CD14-positive monocyte (primary cell): ENCODE measurements around the gene PEAK1. TPM values are rescaled to one million over a fixed set of nuclear protein-coding genes. Genes with fewer than 3 reads are reported as not detected.
A peak's percentile ranks its signal among the peaks of the same experiment; 100 is the strongest.

Experiments used
- DNase-seq, 3 donors: peaks; one replicate each; pipeline ENCODE4 v3.0.0-alpha.2; 2011 to 2022
- H2AFZ ChIP-seq: 2 replicates; pipeline ENCODE4 v1.6.0; 2012; ENCODE audit warnings: mild to moderate bottlenecking, low read depth, low read length, inconsistent platforms; ENCODE audit not compliant: insufficient read depth, poor library complexity, severe bottlenecking
- H3K27ac ChIP-seq, 2 donors: 1 replicate in 1 of 2; 2 replicates in 1 of 2; pipeline ENCODE4 v1.5.1; 2012 to 2013; ENCODE audit warnings: low read length in 2 of 2, control low read depth in 1 of 2, inconsistent platforms in 1 of 2, low read depth in 1 of 2, mild to moderate bottlenecking in 1 of 2
- H3K27me3 ChIP-seq, 2 donors: one replicate each; pipeline versions ENCODE4 v1.6.0 to v1.6.1; 2011 to 2013; ENCODE audit warnings: low read length in 2 of 2; ENCODE audit not compliant: control insufficient read depth in 2 of 2, insufficient read depth in 2 of 2
- H3K36me3 ChIP-seq, 2 donors: replicated peaks in 1 of 2; 1 replicate in 1 of 2; 2 replicates in 1 of 2; pipeline versions ENCODE4 v1.5.1 to v1.6.1; 2012 to 2013; ENCODE audit warnings: low read length in 2 of 2, control low read depth in 1 of 2, inconsistent platforms in 1 of 2, mild to moderate bottlenecking in 1 of 2; ENCODE audit not compliant: insufficient read depth in 2 of 2, control insufficient read depth in 1 of 2
- H3K4me1 ChIP-seq, 2 donors: 1 replicate in 1 of 2; 2 replicates in 1 of 2; pipeline versions ENCODE4 v1.5.1 to v1.6.1; 2012 to 2013; ENCODE audit warnings: low read length in 2 of 2, control low read depth in 1 of 2, inconsistent platforms in 1 of 2, mild to moderate bottlenecking in 1 of 2, moderate library complexity in 1 of 2; ENCODE audit not compliant: insufficient read depth in 2 of 2, control insufficient read depth in 1 of 2
- H3K4me2 ChIP-seq: replicated peaks from 2 replicates; pipeline ENCODE3; 2012; ENCODE audit warnings: low read length, moderate library complexity, mild to moderate bottlenecking; ENCODE audit not compliant: poor library complexity, severe bottlenecking; ENCODE audit errors: extremely low read depth
- H3K4me3 ChIP-seq, 3 experiments: fragments of 200-600 bp in 1 of 3; sonication (generic) in 1 of 3; replicated peaks in 1 of 3; 1 replicate in 2 of 3; 2 replicates in 1 of 3; pipeline ENCODE4 v1.5.1; 2011 to 2013; ENCODE audit warnings: low read length in 3 of 3, mild to moderate bottlenecking in 3 of 3, control low read depth in 2 of 3, low read depth in 2 of 3, inconsistent platforms in 1 of 3, moderate library complexity in 1 of 3
- H3K79me2 ChIP-seq: 2 replicates; pipeline ENCODE4 v1.6.0; 2012; ENCODE audit warnings: mild to moderate bottlenecking, control low read depth, inconsistent platforms, low read length, moderate library complexity; ENCODE audit not compliant: insufficient read depth
- H3K9ac ChIP-seq: 2 replicates; pipeline ENCODE4 v1.6.0; 2017; ENCODE audit warnings: low read length, mild to moderate bottlenecking; ENCODE audit not compliant: insufficient read depth, poor library complexity, severe bottlenecking
- H3K9me3 ChIP-seq, 2 donors: replicated peaks in 1 of 2; 1 replicate in 1 of 2; 2 replicates in 1 of 2; pipeline versions ENCODE4 v1.5.1 to v1.6.1; 2012 to 2013; ENCODE audit warnings: low read length in 2 of 2, control low read depth in 1 of 2; ENCODE audit not compliant: control insufficient read depth in 1 of 2, insufficient read depth in 1 of 2
- H4K20me1 ChIP-seq: 2 replicates; pipeline ENCODE4 v1.6.0; 2012; ENCODE audit warnings: mild to moderate bottlenecking, low read length, control low read depth, moderate library complexity; ENCODE audit not compliant: insufficient read depth
- H3K27ac Mint-ChIP-seq, 7 donors: one replicate each; pipeline ENCODE4 v1.8.0; 2020; ENCODE audit warnings: mild to moderate bottlenecking in 7 of 7, mixed read lengths in 7 of 7, moderate library complexity in 6 of 7, inconsistent platforms in 2 of 7
- H3K27me3 Mint-ChIP-seq, 3 donors: one replicate each; pipeline ENCODE4 v1.8.0; 2021 to 2022; ENCODE audit warnings: low read depth in 3 of 3, mild to moderate bottlenecking in 3 of 3, mixed read lengths in 3 of 3, moderate library complexity in 3 of 3, inconsistent platforms in 1 of 3
- H3K36me3 Mint-ChIP-seq, 2 donors: one replicate each; pipeline ENCODE4 v1.8.0; 2020; ENCODE audit warnings: mixed read lengths in 2 of 2, inconsistent platforms in 1 of 2, mild to moderate bottlenecking in 1 of 2
- H3K4me1 Mint-ChIP-seq: one replicate; pipeline ENCODE4 v1.8.0; 2020; ENCODE audit warnings: mild to moderate bottlenecking, mixed read lengths
- H3K4me3 Mint-ChIP-seq, 2 donors: one replicate each; pipeline ENCODE4 v1.8.0; 2020; ENCODE audit warnings: mild to moderate bottlenecking in 2 of 2, mixed read lengths in 2 of 2, moderate library complexity in 1 of 2
- H3K9me3 Mint-ChIP-seq, 7 donors: one replicate each; pipeline ENCODE4 v1.8.0; 2020 to 2022; ENCODE audit warnings: mixed read lengths in 7 of 7, mild to moderate bottlenecking in 6 of 7, moderate library complexity in 6 of 7, inconsistent platforms in 2 of 7
- CTCF ChIP-seq: fragments of 200-600 bp; IDR thresholded peaks from one replicate; pipeline ENCODE4 v1.8.0; 2022; ENCODE audit warnings: antibody characterized with exemption, mild to moderate bottlenecking
- WGBS: methylation state at CpG from one replicate; pipeline ENCODE4 v1.1.5; 2013; ENCODE audit warnings: missing lambda C conversion rate; ENCODE audit not compliant: insufficient coverage; 5-methylcytosine and 5-hydroxymethylcytosine counted together
- intact Hi-C, 2 donors: fragments of 100-400 bp; cut with micrococcal nuclease; formaldehyde crosslinking; loops; one replicate each; pipeline versions ENCODE4 v1.15.0 to v1.15.1; 2023
- polyA plus RNA-seq, 3 donors: library from polyadenylated mRNA; depleted of rRNA in 1 of 3; unstranded in 2 of 3; stranded (reverse) in 1 of 3; fragments of 300-500 nt in 2 of 3; fragments of >200 nt in 1 of 3; fragmentation: Illumina TruSeq in 2 of 3; gene quantifications; 1 replicate in 2 of 3; 2 replicates in 1 of 3; pipeline ENCODE4 v1.2.3, GENCODE V29; 2012 to 2021

PEAK1 gene
- polyA plus RNA-seq, 3 donors: 0.85 to 8.7 (median 1.1) TPM

DNA sequence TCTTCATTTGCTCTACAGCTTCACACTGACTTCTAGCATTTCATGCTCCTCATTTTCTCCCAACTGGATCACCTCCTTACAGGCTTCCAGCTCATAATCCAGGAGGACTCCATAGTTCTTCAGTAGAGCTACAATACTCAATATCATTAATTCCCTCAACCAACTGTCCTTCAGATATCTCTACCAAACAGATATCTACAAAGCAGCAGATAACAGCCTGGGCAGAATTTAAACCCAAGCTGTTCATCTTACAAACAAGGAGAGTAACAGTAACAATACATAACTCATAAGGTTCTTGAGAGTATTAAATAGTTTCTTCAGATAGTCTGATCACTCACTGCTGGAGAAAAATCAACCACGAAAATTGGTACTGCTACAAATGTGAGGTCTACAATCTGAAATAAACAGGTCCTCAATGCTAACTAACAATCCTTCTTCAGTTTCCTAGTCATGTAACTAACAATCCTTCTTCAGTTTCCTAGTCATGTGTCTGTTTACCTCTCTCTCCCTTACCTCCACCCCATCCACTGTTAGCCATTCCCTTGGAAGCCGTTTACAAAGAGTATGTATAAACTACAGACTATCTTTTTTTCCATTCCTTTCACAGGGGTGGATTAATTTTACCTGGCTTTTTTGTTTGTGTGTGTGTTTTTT is 5.0 kb downstream of the PEAK1 start:
- H3K27me3 Mint-ChIP-seq: peaks cover 0 to 10% (median 6%) of the 10 kb centered on the region in 3 donors
- Histone ChIP-seq H3K4me3 (no peak overlapping the region), H3K9me3 (no peaks in the 10 kb centered on the region), H3K4me2 (peak overlapping the region; percentile 4), H2AFZ (no peak overlapping the region), H3K79me2 (peaks cover 61% of the 10 kb centered on the region), H4K20me1 (peaks cover 9% of the 10 kb centered on the region), H3K36me3 (no peaks in the 10 kb centered on the region), H3K27ac (peak overlapping the region in 1 of 2 donors; percentile 19), H3K9ac (no peak overlapping the region), H3K27me3 (peaks cover 0 to 2% of the 10 kb centered on the region in 2 donors), H3K4me1 (peaks cover 32 to 38% of the 10 kb centered on the region in 2 donors)
- no peak for DNase-seq
- peaks cover 0 to 3% of the 10 kb centered on the region in 2 donors for H3K36me3 Mint-ChIP-seq
- H3K4me1 Mint-ChIP-seq: peaks cover 28% of the 10 kb centered on the region
- H3K9me3 Mint-ChIP-seq: peaks cover 0 to 2% (median 0%) of the 10 kb centered on the region in 7 donors
- TF ChIP-seq CTCF: no peak
- intact Hi-C loops: loop anchor here in 1 of 2 donors (10.0 kb wide), 1 partner anchor 230 kb away; no protein-coding TSS in a partner anchor
- no CpG with 5 or more reads among the region's 2 CpGs for WGBS
- no peak overlapping the region for H3K27ac Mint-ChIP-seq
- no peak overlapping the region for H3K4me3 Mint-ChIP-seq

- Mint-ChIP-seq H3K4me1 (peaks cover 33% of the 10 kb centered on the region), H3K36me3 (no peaks in the 10 kb centered on the region), H3K27ac (no peak overlapping the region), H3K27me3 (peaks cover 0 to 7% (median 2%) of the 10 kb centered on the region in 3 donors), H3K4me3 (no peak overlapping the region), H3K9me3 (peaks cover 0 to 2% (median 0%) of the 10 kb centered on the region in 7 donors)
- Histone ChIP-seq H3K4me1 (peaks cover 36 to 40% of the 10 kb centered on the region in 2 donors), H2AFZ (no peak overlapping the region), H3K36me3 (no peaks in the 10 kb centered on the region), H3K4me3 (no peak overlapping the region), H3K9me3 (no peaks in the 10 kb centered on the region), H3K9ac (no peak overlapping the region), H3K4me2 (no peak overlapping the region), H4K20me1 (peaks cover 9% of the 10 kb centered on the region), H3K27me3 (peaks cover 0 to 2% of the 10 kb centered on the region in 2 donors), H3K79me2 (peaks cover 60% of the 10 kb centered on the region), H3K27ac (no peak overlapping the region)
- DNase-seq: no peak
- TF ChIP-seq CTCF: no peak
- 100% methylated on average over 2 of the region's 4 CpGs for WGBS
- intact Hi-C loops: loop anchor here in 1 of 2 donors (10.0 kb wide), 1 partner anchor 229 kb away; no protein-coding TSS in a partner anchor
Observed at GRCh38 chr15:77413699-77414349, 6.1 kb downstream of the PEAK1 start.
